Measurements from ENCODE around the gene UAP1. TPM values are rescaled to one million over a fixed set of nuclear protein-coding genes. Genes with fewer than 3 reads are reported as not detected.

The UAP1 gene
- total RNA-seq, 1 donor from 2014 or later: 13.4 TPM

DNA sequence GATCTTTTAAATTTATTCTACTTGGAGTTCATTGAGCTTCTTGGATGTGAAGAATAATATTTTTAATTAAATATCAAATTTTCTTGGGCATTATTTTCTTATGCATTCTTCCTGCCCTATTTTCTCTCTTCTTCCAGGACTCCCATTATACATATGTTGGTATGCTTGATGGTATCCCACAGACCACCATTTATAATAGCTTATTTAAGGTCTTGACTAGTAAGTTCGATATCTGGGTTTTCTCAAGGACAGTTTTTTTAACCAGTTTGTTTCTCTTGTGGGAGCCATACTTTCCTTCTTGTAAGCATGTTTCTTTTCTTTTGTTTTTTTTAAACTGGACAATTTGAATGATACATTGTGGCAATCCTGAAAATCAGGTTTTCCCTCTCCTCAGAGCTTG lies 55.3 kb downstream of the UAP1 start:
- Mint-ChIP-seq H3K27ac (no peak overlapping the region), H3K36me3 (ENCODE audit: low read depth) (peaks cover 9% of the 10 kb centered on the region), H3K27me3 (no peaks in the 10 kb centered on the region), H3K4me3 (no peak overlapping the region), H3K4me1 (no peaks in the 10 kb centered on the region), H3K9me3 (peaks cover 16% of the 10 kb centered on the region)
- CTCF ChIA-PET: no interaction called here
- DNase-seq: no peak
- TF ChIP-seq, protein P1, sequence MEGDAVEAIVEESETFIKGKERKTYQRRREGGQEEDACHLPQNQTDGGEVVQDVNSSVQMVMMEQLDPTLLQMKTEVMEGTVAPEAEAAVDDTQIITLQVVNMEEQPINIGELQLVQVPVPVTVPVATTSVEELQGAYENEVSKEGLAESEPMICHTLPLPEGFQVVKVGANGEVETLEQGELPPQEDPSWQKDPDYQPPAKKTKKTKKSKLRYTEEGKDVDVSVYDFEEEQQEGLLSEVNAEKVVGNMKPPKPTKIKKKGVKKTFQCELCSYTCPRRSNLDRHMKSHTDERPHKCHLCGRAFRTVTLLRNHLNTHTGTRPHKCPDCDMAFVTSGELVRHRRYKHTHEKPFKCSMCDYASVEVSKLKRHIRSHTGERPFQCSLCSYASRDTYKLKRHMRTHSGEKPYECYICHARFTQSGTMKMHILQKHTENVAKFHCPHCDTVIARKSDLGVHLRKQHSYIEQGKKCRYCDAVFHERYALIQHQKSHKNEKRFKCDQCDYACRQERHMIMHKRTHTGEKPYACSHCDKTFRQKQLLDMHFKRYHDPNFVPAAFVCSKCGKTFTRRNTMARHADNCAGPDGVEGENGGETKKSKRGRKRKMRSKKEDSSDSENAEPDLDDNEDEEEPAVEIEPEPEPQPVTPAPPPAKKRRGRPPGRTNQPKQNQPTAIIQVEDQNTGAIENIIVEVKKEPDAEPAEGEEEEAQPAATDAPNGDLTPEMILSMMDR (IDR thresholded peaks at IDR 0.05): no peak
- ATAC-seq (ENCODE audit: low read depth): no peak
- intact Hi-C loops (cut with micrococcal nuclease): no loop called here
- POLR2A ChIA-PET: no interaction called here

DNA sequence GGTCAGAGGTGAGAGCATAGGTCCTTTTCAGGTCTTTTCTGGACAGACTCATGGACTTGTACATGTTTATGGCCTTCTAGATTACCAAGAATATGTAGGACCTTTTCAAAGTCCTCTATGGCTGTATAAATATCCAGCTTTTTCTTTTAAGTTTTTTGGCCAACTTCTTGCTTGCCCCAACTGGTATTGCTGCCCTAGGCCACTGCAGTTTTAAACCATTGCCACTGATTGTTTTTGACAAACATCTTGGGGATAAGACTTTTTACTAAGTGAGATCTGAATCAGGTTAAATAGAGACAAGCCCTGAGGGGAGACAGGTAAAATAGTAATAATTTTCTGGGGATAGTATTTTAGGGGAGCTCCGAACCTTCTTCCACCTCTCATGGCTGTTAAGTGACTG lies 56.0 kb downstream of the UAP1 start:
- ATAC-seq (ENCODE audit: low read depth) (no peak), DNase-seq (no peak)
- ChIA-PET CTCF (no interaction called here), POLR2A (no interaction called here)
- H3K4me3 Mint-ChIP-seq: no peak overlapping the region
- H3K9me3 Mint-ChIP-seq: peaks cover 16% of the 10 kb centered on the region
- H3K27me3 Mint-ChIP-seq: no peaks in the 10 kb centered on the region
- H3K36me3 Mint-ChIP-seq (ENCODE audit: low read depth): peaks cover 9% of the 10 kb centered on the region
- intact Hi-C loops (cut with micrococcal nuclease): no loop called here
- no peak overlapping the region for H3K27ac Mint-ChIP-seq
- H3K4me1 Mint-ChIP-seq: no peaks in the 10 kb centered on the region
- TF ChIP-seq, protein P1 (IDR thresholded peaks at IDR 0.05): no peak

DNA sequence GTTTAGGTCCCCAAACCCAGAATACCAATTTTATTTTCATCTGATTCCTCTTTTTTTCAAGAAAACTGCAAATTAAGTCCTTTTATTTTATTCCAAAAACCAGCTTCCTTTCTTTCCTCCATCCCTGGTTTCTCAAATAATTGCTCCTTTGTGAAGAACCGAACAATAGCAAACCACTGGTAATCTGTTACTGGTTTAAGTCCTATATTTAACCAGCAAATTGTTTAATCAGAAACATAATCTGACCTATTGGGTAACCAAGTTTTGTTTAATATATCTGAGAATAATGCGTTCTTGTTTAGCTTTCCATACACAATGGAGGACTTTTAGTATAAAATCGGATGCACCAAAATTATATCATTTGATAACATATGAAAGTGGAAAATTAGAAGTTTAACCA lies 57.6 kb downstream of the UAP1 start:
- Mint-ChIP-seq H3K36me3 (ENCODE audit: low read depth) (peaks cover 9% of the 10 kb centered on the region), H3K4me3 (no peak overlapping the region), H3K27ac (no peak overlapping the region), H3K4me1 (no peaks in the 10 kb centered on the region), H3K9me3 (peaks cover 16% of the 10 kb centered on the region), H3K27me3 (peaks cover 7% of the 10 kb centered on the region)
- TF ChIP-seq, protein P1 (IDR thresholded peaks at IDR 0.05): no peak
- ChIA-PET CTCF (no interaction called here), POLR2A (no interaction called here)
- intact Hi-C loops (cut with micrococcal nuclease): no loop called here
- no peak for ATAC-seq (ENCODE audit: low read depth)
- DNase-seq: no peak

DNA sequence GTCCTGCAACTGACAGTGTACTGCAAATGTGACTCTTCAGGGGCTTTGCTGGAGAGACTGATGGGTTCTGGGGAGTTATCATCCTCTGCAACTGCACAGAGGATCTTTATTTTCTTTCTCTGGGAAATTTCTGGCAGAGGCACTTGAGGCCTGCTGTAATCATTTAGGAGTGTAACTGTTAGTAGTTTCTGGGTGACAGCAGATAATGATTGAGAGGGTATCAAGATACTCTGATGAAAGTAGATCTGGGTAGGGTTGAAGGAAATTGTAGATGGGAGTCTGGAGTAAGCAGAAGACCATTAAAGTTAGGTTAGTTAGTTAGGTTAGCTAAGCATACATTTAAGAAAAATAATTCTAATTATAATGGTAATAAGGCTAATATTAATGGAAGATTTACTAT lies 59.7 kb downstream of the UAP1 start:
- Mint-ChIP-seq H3K27me3 (peaks cover 17% of the 10 kb centered on the region), H3K27ac (no peak overlapping the region), H3K9me3 (peaks cover 14% of the 10 kb centered on the region), H3K4me3 (no peak overlapping the region), H3K4me1 (no peaks in the 10 kb centered on the region), H3K36me3 (ENCODE audit: low read depth) (peaks cover 9% of the 10 kb centered on the region)
- ChIA-PET CTCF (no interaction called here), POLR2A (no interaction called here)
- ATAC-seq (ENCODE audit: low read depth) (no peak), DNase-seq (no peak)
- intact Hi-C loops (cut with micrococcal nuclease): loop anchor here (10.0 kb wide), 1 partner anchor 826 kb away; no protein-coding TSS in a partner anchor
- TF ChIP-seq, protein P1 (IDR thresholded peaks at IDR 0.05): no peak

DNA sequence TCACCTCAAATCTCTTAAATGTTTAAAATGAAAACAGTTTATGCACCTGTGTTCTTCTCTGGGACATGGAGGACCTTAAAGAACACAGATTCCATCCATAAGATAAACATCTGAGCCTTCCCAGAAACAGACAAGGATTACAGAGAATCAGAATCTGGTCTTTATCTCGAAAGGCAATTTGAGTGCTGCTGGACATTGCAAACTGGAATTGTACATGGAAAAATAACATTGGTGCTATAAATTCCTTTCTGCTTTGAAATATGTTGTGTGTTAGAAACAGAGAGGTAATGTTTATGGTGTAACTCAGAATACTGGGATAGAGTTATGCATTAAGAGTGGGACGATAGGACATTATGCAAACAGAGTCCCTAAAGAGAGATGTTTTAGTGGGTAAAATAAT lies 64.2 kb downstream of the UAP1 start:
- Mint-ChIP-seq H3K9me3 (no peaks in the 10 kb centered on the region), H3K4me3 (no peak overlapping the region), H3K36me3 (ENCODE audit: low read depth) (no peaks in the 10 kb centered on the region), H3K27me3 (peaks cover 22% of the 10 kb centered on the region), H3K4me1 (no peaks in the 10 kb centered on the region), H3K27ac (no peak overlapping the region)
- DNase-seq: no peak
- ChIA-PET CTCF (no interaction called here), POLR2A (no interaction called here)
- intact Hi-C loops (cut with micrococcal nuclease): loop anchor here (5.0 to 10.0 kb wide), 2 partner anchors 268 to 831 kb away; no protein-coding TSS in a partner anchor
- TF ChIP-seq, protein P1 (IDR thresholded peaks at IDR 0.05): no peak
- no peak for ATAC-seq (ENCODE audit: low read depth)
